Transverse colon (tissue), 4 donors: Measurements from ENCODE around the gene TXNDC11. TPM values are rescaled to one million over a fixed set of nuclear protein-coding genes. Genes with fewer than 3 reads are reported as not detected.

ENCODE experiments used
- DNase-seq: peaks from one replicate; pipeline ENCODE4 v3.0.0-alpha.2; 2019
- H3K27ac ChIP-seq, 4 donors: fragments of 200-600 bp; sonication (generic); 2 replicates each; pipeline ENCODE4 v1.5.1; 2016 to 2018; ENCODE audit warnings: inconsistent platforms in 4 of 4
- H3K27me3 ChIP-seq: fragments of 200-600 bp; sonication (generic); 2 replicates; pipeline ENCODE4 v1.5.1; 2017; ENCODE audit warnings: inconsistent platforms
- H3K36me3 ChIP-seq, 4 donors: fragments of 200-600 bp; sonication (generic); 2 replicates each; pipeline ENCODE4 v1.5.1; 2017 to 2019; ENCODE audit warnings: inconsistent platforms in 4 of 4
- H3K4me1 ChIP-seq, 4 donors: fragments of 200-600 bp; sonication (generic); 2 replicates each; pipeline ENCODE4 v1.5.1; 2017 to 2020; ENCODE audit warnings: inconsistent platforms in 4 of 4
- H3K4me3 ChIP-seq, 4 donors: fragments of 200-600 bp; sonication (generic); 1 replicate in 1 of 4; 2 replicates in 3 of 4; pipeline versions ENCODE4 v1.5.1 to v1.6.1; 2017 to 2019; ENCODE audit warnings: inconsistent platforms in 4 of 4
- H3K9me3 ChIP-seq, 2 donors: fragments of 200-600 bp; sonication (generic); 2 replicates each; pipeline ENCODE4 v1.5.1; 2017 to 2019; ENCODE audit warnings: inconsistent platforms in 2 of 2
- CTCF ChIP-seq, 5 experiments: fragments of 200-600 bp in 3 of 5; fragments of 450-650 bp in 2 of 5; sonication (generic) in 3 of 5; IDR thresholded peaks; 1 replicate in 2 of 5; 2 replicates in 3 of 5; pipeline ENCODE4 v1.5.1; 2016 to 2017; ENCODE audit warnings: antibody characterized with exemption in 5 of 5, inconsistent platforms in 3 of 5, mild to moderate bottlenecking in 2 of 5, moderate library complexity in 1 of 5
- EP300 ChIP-seq: sonication (generic); formaldehyde crosslinking; IDR thresholded peaks from one replicate; pipeline ENCODE4 v1.6.1; 2017; ENCODE audit warnings: antibody characterized with exemption, low read depth
- POLR2A ChIP-seq: fragments of 450-650 bp; IDR thresholded peaks from one replicate; pipeline ENCODE4 v1.6.1; 2016; ENCODE audit warnings: antibody characterized with exemption, mild to moderate bottlenecking, moderate library complexity
- POLR2AphosphoS5 ChIP-seq, 3 donors: sonication (generic); formaldehyde crosslinking; IDR thresholded peaks; one replicate each; pipeline ENCODE4 v1.6.1; 2016; ENCODE audit warnings: antibody characterized with exemption in 3 of 3
- WGBS, 2 donors: methylation state at CpG; one replicate each; pipeline ENCODE4 v1.1.5; 2018; ENCODE audit warnings: low coverage in 1 of 2; 5-methylcytosine and 5-hydroxymethylcytosine counted together
- in situ Hi-C, 4 donors: fragments of 200-750 bp; cut with MboI; loops; one replicate each; pipeline versions ENCODE4 v1.15.0 to v1.15.1; 2017; ENCODE audit warnings: low sequenced_read_pairs in 3 of 4, low pct_ligation_motif_present in 1 of 4, low pct_unique_long_range_greater_than_20kb in 1 of 4
- intact Hi-C: fragments of 100-400 bp; cut with DNase I; formaldehyde crosslinking; loops from one replicate; pipeline ENCODE4 v1.15.1; 2023; ENCODE audit warnings: low total_unique reads
- total RNA-seq, 4 donors: library from RNA; depleted of rRNA; stranded (reverse); fragments of >200 nt; gene quantifications; one replicate each; pipeline ENCODE4 v1.1.0, GENCODE V29; 2016

The TXNDC11 gene
- total RNA-seq, 4 donors from 2014 or later: 66.8 to 105 (median 71.1) TPM

GRCh38 chr16:11712122-11712521 is 30.5 kb downstream of the TXNDC11 start:
- Histone ChIP-seq H3K9me3 (no peaks in the 10 kb centered on the region), H3K4me3 (no peak overlapping the region), H3K27me3 (no peaks in the 10 kb centered on the region), H3K27ac (no peak overlapping the region), H3K36me3 (peaks cover 0 to 10% (median 0%) of the 10 kb centered on the region in 4 donors), H3K4me1 (peaks cover 0 to 18% (median 2%) of the 10 kb centered on the region in 4 donors)
- no peak for DNase-seq
- in situ Hi-C loops: loop anchor here in 3 of 4 donors (10.0 to 25.0 kb wide), 3 partner anchors 167 to 325 kb away; no protein-coding TSS in a partner anchor
- intact Hi-C loops: loop anchor here (10.0 kb wide), 1 partner anchor 177 kb away; no protein-coding TSS in a partner anchor
- 93 to 100% methylated on average over 1 to 3 of the region's 3 CpGs for WGBS, 2 donors
- TF ChIP-seq EP300: no peak
- TF ChIP-seq POLR2A: no peak
- TF ChIP-seq POLR2AphosphoS5 (IDR thresholded peaks at IDR 0.05): no peak
- TF ChIP-seq CTCF (IDR thresholded peaks at IDR 0.05): no peak

- Histone ChIP-seq H3K36me3 (peaks cover 0 to 10% (median 0%) of the 10 kb centered on the region in 4 donors), H3K27me3 (no peaks in the 10 kb centered on the region), H3K4me3 (no peak overlapping the region), H3K9me3 (no peaks in the 10 kb centered on the region), H3K4me1 (peaks cover 0 to 16% (median under 1%) of the 10 kb centered on the region in 4 donors), H3K27ac (no peak overlapping the region)
- no peak for TF ChIP-seq EP300
- TF ChIP-seq POLR2AphosphoS5 (IDR thresholded peaks at IDR 0.05): no peak
- no peak for TF ChIP-seq POLR2A
- TF ChIP-seq CTCF (IDR thresholded peaks at IDR 0.05): no peak
- WGBS, 2 donors: 91% methylated on average over 4 of the region's 4 CpGs; no CpG with 5 or more reads in 1 of the 2 donors
- in situ Hi-C loops: loop anchor here in 3 of 4 donors (10.0 to 25.0 kb wide), 3 partner anchors 167 to 324 kb away; no protein-coding TSS in a partner anchor
- DNase-seq: no peak
- intact Hi-C loops: loop anchor here (10.0 kb wide), 1 partner anchor 177 kb away; no protein-coding TSS in a partner anchor
Observed at GRCh38 chr16:11711662-11712061, 31.0 kb downstream of the TXNDC11 start.

GRCh38 chr16:11708421-11708820 is 34.2 kb downstream of the TXNDC11 start:
- no peaks in the 10 kb centered on the region for H3K27me3 ChIP-seq
- DNase-seq: no peak
- H3K36me3 ChIP-seq: peaks cover 0 to 11% (median 0%) of the 10 kb centered on the region in 4 donors
- TF ChIP-seq POLR2AphosphoS5 (IDR thresholded peaks at IDR 0.05) (no peak), POLR2A (no peak), EP300 (no peak), CTCF (IDR thresholded peaks at IDR 0.05) (no peak)
- H3K27ac ChIP-seq: no peak overlapping the region
- intact Hi-C loops: no loop called here
- no peak overlapping the region for H3K4me3 ChIP-seq
- no peaks in the 10 kb centered on the region for H3K4me1 ChIP-seq
- in situ Hi-C loops: loop anchor here in 2 of 4 donors (25.0 kb wide), 1 partner anchor 321 kb away; no protein-coding TSS in a partner anchor
- WGBS, 2 donors: 94 to 100% methylated on average over 1 of the region's 1 CpG
- H3K9me3 ChIP-seq: no peaks in the 10 kb centered on the region

- Histone ChIP-seq H3K36me3 (peaks cover 0 to 8% (median 0%) of the 10 kb centered on the region in 4 donors), H3K4me3 (no peak overlapping the region), H3K27ac (no peak overlapping the region), H3K9me3 (no peaks in the 10 kb centered on the region), H3K4me1 (no peaks in the 10 kb centered on the region), H3K27me3 (no peaks in the 10 kb centered on the region)
- WGBS, 2 donors: 94 to 95% methylated on average over 4 of the region's 4 CpGs
- in situ Hi-C loops (loop anchor here in 2 of 4 donors (25.0 kb wide), 1 partner anchor 320 kb away; no protein-coding TSS in a partner anchor), intact Hi-C loops (no loop called here)
- TF ChIP-seq POLR2A: no peak
- TF ChIP-seq CTCF (IDR thresholded peaks at IDR 0.05): no peak
- TF ChIP-seq EP300: no peak
- no peak for DNase-seq
Observed at GRCh38 chr16:11707679-11708197, 34.9 kb downstream of the TXNDC11 start.
